GM21447 (cell line): ENCODE data around the gene KRTAP4-4.
"Not testable (repeated sequence)": the region's sequence is repeated elsewhere in the genome, so short reads cannot be mapped to it uniquely, and the experiment has no call there.

Source experiments
- ATAC-seq: cut with Tn5 transposase; IDR thresholded peaks from one replicate; pipeline ENCODE4 v1.9.1; 2021; ENCODE audit not compliant: unreplicated experiment

KRTAP4-4 gene

DNA sequence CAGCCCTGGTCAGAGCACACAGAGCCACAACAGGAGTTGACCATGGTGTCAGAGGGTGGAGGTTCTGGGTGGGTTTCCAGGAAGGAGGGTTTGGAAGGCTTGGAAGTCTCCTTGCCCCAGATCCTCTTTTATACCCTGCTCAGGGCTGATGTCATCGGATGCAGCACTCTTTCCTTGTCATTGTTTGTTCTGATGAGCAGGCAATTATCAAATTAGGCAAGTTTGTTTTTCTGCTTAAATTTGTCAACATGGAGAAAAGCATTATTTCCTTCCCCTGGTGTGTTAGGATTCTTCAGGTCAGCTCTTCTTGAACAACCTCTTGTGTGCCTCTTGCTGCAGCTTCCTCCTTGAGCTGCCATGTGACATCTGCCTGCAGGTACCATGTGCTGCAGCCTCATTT is at the start of gene KRTAP4-4:
Gene KRTAP4-4, minus strand, starts transcription at position 101 of the 400 bp plus-strand sequence. Its CDS starts 57 bp downstream, at position 44.
- ATAC-seq, result no peak

DNA sequence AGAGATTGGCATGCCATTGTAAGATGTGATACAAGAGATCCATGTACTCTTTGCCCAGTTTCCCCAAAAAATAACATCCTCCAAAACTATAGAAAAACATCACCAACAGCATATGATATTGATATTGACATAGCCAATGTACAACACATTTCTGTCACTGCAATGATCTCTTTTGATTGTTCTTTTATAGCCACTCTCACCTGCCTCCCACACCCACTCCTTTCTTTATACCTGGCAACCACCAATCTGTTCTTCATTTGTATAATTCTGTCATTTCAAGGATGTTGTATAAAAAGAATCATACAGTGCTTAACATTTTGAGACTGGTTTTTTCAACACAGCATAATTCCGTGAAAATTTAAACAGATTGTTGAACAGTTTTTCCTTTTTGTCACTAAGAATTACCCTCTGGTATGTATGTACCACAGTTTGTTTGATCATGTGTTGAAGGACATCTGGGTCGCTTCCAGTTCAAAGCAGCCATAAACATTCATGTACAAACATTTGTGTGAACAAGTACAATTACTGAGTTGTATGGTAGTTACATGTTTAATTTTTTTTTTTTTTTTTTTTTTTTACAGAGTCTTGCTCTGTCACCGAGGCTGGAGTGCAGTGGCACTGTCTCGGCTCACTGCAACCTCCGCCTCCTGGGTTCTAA is 39.0 kb upstream of the KRTAP4-4 start:
- ATAC-seq, result no peak

- no peak for ATAC-seq
Measured at GRCh38 chr17:41196068-41196467, 35.5 kb upstream of the KRTAP4-4 start.

GRCh38 chr17:41190328-41190727 is 29.8 kb upstream of the KRTAP4-4 start:
- ATAC-seq, result no peak

- ATAC-seq, result not testable (repeated sequence)
Measured at GRCh38 chr17:41189837-41190318, 29.3 kb upstream of the KRTAP4-4 start, which contains the start of gene KRTAP9-1. KRTAP9-1 (plus strand) TSS chr17:41189887; CDS start chr17:41189887, 0 bp downstream.

DNA sequence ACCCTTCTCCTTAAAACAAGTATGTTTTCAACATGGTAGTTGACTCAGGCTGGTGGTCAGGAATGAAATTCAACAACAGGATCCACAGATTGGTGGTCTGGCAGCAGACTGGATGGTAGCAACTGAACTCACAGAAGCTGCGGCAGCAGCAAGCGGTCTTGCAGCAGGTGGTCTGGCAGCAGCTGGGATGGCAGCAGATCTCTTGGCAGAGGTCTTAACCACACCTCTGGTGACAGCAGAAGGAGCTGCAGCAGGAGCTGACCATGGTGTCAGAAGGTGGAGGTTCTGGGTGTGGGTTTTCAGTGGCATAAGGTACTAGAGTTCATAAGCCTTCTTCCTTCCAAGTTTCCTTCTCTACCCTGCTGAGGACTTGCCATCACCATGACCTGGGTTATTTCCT is 26.3 kb upstream of the KRTAP4-4 start:
- no peak for ATAC-seq

DNA sequence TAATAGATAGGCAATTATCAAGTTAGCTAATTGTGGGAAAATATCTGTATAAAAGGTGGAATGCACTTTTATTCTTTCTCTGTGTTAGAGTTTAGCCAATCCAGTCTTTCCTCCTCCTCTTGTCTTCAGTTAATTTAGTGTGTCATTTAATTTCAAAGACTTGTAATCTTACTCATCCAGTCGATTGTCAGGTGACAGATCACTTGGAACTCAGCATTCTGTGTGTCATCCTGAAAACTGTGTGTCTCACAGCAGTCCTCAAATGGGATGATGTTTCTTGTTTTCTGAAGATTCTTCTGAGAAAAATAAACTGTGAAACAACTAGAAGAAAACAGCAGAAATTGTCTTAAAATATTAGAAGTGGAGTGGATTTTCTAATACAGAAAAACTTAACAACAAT is 24.5 kb upstream of the KRTAP4-4 start:
- ATAC-seq, result no peak

DNA sequence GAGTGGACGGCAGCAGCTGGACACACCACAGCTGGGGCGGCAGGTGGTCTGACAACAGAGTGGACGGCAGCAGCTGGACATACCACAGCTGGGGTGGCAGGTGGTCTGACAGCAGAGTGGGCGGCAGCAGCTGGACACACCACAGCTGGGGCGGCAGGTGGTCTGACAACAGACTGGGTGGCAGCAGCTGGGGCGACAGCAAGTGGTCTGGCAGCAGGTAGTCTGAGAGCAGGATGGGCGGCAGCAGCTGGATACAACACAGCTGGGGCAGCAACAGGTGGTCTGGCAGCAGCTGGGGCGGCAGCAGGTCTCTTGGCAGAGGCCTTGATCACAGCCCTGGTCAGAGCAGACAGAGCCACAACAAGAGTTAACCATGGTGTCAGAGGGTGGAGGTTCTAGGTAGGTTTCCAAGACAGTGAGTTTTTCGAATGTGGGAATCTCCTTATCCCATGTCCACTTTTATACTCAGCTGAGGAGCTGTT is 24.0 kb upstream of the KRTAP4-4 start, which contains the start of gene KRTAP4-1:
Gene KRTAP4-1, minus strand, starts transcription at position 432 of the 482 bp plus-strand sequence. Its CDS starts 57 bp downstream, at position 375.
- ATAC-seq, result no peak

DNA sequence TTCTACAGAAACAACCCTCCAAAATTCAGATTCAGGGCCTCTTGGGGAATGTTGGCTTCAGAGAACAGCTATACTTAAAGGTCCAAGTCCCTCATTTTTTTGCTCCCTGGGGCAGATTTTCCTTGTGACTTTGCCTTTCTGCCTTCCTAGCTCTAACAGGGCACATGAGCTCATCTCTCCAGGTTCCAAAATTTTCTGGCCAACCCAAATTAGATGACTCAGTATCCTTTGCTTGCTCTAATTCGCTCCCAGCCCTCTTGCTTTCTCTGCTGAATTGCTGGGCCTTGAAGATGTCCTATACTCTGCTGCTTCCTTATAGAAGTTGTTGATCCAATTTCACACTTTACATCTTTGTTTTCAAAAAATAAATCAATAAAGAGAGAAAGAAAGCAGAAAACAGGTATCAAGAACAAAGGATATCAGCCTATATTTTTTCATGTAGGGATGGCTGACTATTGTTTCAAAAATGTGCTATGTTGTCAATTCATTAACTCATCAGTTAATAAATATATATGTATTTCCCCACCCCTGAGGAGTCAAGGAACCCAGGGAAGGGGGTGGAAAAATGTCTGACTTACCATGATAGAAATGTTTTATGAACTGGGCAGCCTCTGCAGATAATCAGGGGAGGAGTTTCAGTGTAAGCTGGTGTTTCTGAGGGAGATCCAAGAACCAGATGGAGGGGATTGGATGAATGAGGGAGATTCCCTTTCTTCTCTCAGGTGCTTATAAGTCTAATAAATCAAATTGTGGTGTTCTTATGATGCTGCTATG is 18.5 kb upstream of the KRTAP4-4 start:
- ATAC-seq, result no peak

DNA sequence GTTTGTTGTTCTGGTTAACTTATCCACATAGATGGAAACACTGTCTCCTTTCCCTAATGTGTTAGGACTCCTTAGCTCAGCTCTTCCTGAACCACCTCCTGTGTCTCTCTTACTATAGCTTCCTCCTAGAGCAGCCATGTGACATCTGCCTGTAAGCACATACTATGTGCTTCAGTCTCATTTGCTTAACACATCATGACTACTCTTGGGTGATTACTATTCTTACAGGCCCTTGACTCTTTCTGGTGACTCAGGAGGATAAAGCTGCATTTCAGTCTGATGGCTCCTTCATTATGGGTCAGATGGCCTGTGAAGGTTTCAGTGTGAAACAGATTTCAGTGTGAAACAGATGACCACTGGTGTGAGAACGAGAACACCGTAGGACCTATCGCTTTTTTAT is 17.8 kb upstream of the KRTAP4-4 start:
- ATAC-seq, result no peak

DNA sequence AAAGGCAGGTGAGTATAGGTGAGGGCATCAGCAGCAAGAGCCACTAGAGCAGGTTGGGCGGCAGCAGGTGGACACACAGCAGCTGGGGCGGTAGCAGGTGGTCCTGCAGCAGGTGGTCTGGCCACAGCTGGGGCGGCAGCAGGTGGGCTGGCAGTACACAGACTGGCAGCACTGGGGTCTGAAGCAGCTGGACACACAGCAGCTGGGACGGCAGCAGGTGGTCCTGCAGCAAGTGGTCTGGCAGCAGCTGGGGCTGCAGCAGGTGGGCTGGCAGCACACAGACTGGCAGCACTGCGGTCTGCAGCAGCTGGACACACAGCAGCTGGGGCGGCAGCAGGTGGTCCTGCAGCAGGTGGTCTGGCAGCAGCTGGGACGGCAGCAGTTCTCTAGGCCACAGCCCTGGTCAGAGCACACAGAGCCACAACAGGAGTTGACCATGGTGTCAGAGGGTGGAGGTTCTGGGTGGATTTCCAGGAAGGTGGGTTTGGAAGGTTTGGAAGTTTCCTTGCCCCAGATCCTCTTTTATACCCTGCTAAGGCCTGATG is 17.3 kb upstream of the KRTAP4-4 start, which contains the start of gene KRTAP4-2:
Gene KRTAP4-2, minus strand, starts transcription at position 495 of the 545 bp plus-strand sequence. Its CDS starts 57 bp downstream, at position 438.
- ATAC-seq, result no peak

DNA sequence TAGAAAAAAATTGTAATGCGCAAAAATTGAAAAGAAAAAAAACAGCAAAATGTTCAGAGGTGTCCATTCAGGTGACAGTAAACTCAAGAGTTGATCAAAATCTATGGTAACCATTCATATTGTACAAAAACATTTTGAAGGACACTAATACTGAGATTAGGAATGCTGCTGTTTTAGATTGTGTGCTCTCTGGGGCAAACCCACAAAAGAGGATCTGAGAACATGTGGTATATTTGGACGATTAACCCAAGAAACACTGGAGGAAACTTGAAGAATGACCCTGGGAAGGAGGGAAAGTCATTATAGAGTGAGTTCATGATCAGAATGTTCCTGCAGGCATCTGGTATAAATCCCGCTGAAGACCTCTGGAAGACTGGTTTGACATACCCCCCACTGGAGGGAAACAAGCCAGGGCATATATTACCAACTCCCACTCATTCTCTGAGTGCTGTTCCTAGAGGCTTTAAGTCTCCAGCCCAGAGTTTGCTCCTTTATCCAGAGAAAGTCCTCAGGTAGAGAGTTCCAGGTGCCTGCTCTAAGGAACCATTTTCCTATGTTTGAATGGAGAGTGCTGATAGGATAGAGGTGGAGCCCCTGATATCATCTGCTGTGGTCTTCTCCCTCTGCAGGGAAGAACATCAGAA is 16.3 kb upstream of the KRTAP4-4 start:
- ATAC-seq, result no peak

GRCh38 chr17:41171886-41172285 is 11.3 kb upstream of the KRTAP4-4 start:
- no peak for ATAC-seq

DNA sequence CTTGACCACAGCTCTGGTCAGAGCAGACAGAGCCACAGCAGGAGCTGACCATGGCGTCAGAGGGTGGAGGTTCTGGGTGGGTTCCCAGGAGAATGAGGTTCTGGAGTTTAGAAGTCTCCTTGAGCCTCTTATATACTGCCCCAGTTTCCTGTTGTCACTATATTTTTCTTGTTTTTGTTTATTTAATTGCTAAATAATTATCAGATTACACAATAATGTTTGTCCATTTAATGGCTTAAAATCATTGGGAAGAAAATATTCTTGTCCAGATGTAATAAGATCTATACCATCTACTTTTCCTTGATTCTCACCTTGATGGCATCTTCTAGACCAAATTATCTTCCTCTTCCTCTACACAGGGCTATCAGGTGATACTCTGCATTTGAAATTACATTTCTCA is 7.6 kb upstream of the KRTAP4-4 start, which contains the start of gene KRTAP4-3:
Gene KRTAP4-3, minus strand, starts transcription at position 101 of the 400 bp plus-strand sequence. Its CDS starts 49 bp downstream, at position 52.
- no peak for ATAC-seq

DNA sequence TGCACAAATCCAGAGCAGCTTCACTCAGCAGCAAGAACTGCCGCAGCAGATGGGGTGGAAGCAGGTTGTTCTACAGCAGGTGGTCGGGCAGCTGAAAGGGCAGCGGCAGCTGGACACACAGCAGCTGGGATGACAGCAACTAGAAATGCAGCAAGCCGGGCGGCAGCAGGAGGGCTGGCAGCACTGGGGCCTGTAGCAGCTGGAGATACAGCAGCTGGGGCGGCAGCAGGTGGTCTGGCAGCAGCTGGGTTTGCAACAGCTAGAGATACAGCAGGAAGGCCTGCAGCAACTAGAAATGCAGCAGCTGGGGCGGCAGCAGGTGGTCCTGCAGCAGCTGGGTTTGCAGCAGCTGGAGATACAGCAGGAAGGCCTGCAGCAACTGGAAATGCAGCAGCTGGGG is 7.0 kb upstream of the KRTAP4-4 start:
- no peak for ATAC-seq

- ATAC-seq, result no peak
Measured at GRCh38 chr17:41163828-41164227, 3.3 kb upstream of the KRTAP4-4 start.

GRCh38 chr17:41160190-41160589 is 358 bp downstream of the KRTAP4-4 start:
- not testable (repeated sequence) for ATAC-seq

DNA sequence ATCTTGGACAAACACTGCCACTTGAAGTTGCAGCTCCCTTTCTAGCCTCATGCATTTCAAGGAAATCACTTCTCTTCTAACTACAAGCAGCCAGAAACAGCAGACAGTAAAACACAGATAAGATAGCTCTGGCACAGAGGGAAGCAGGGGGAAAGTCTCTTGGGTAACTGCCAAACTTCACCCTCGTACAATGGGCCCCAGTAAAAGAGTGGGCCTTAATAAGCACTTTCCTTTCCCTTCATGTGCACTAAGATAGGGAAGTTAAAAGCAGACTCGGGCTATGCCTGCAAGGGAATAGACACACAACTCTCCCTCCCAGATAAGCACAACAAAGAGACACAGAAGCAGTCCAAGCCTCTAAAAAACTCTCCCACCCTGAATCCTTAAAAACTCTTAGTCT is 6.7 kb downstream of the KRTAP4-4 start:
- no peak for ATAC-seq

GRCh38 chr17:41151525-41151924 is 9.0 kb downstream of the KRTAP4-4 start:
- ATAC-seq, result no peak

GRCh38 chr17:41150026-41150425 is 10.5 kb downstream of the KRTAP4-4 start:
- ATAC-seq, result no peak

DNA sequence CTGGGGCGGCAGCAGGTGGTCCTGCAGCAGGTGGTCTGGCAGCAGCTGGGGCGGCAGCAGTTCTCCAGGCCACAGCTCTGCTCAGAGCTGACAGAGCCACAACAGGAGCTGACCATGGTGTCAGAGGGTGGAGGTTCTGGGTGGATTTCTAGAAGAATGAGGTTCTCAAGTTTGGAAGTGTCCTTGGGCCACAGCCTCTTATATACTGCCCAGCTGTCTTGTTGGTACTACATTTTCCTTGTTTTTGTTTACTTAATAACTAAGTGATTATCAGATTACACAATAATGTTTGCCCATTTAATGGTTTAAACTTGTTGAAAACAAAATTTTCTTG is 10.9 kb downstream of the KRTAP4-4 start, which contains the start of gene KRTAP4-5:
Gene KRTAP4-5, minus strand, starts transcription at position 174 of the 334 bp plus-strand sequence. Its CDS starts 58 bp downstream, at position 116.
- no peak for ATAC-seq
